Tibial nerve (tissue), 4 donors: ENCODE data around the gene CCL2. TPM values are rescaled to one million over a fixed set of nuclear protein-coding genes. Genes with fewer than 3 reads are reported as not detected.

ENCODE experiments used
- DNase-seq, 2 donors: peaks; one replicate each; pipeline ENCODE4 v3.0.0-alpha.2; 2019; ENCODE audit warnings: low spot score in 2 of 2
- H3K27ac ChIP-seq, 4 donors: fragments of 200-600 bp; sonication (generic) in 3 of 4; one replicate each; pipeline ENCODE4 v1.5.1; 2017 to 2019; ENCODE audit warnings: mild to moderate bottlenecking in 1 of 4
- H3K27me3 ChIP-seq, 2 donors: fragments of 200-600 bp; sonication (generic) in 1 of 2; one replicate each; pipeline versions ENCODE4 v1.5.1 to v1.6.0; 2017 to 2019
- H3K36me3 ChIP-seq, 3 donors: fragments of 200-600 bp; sonication (generic); one replicate each; pipeline ENCODE4 v1.5.1; 2018 to 2019
- H3K4me1 ChIP-seq, 4 donors: fragments of 200-600 bp; sonication (generic) in 3 of 4; one replicate each; pipeline ENCODE4 v1.5.1; 2017 to 2019
- H3K4me3 ChIP-seq, 4 donors: fragments of 200-600 bp; sonication (generic) in 3 of 4; one replicate each; pipeline ENCODE4 v1.5.1; 2017 to 2019; ENCODE audit warnings: mild to moderate bottlenecking in 1 of 4, moderate library complexity in 1 of 4
- H3K9me3 ChIP-seq, 4 donors: fragments of 200-600 bp; sonication (generic) in 3 of 4; one replicate each; pipeline ENCODE4 v1.5.1; 2017 to 2019
- CTCF ChIP-seq, 5 experiments: fragments of 200-600 bp in 3 of 5; fragments of 450-650 bp in 2 of 5; sonication (generic) in 3 of 5; IDR thresholded peaks; one replicate each; pipeline ENCODE4 v1.5.1; 2016 to 2019; ENCODE audit warnings: antibody characterized with exemption in 5 of 5, mild to moderate bottlenecking in 3 of 5, moderate library complexity in 2 of 5
- EP300 ChIP-seq, 2 donors: sonication (generic); formaldehyde crosslinking; IDR thresholded peaks; one replicate each; pipeline ENCODE4 v1.6.1; 2017; ENCODE audit warnings: antibody characterized with exemption in 2 of 2, mild to moderate bottlenecking in 1 of 2
- POLR2A ChIP-seq, 2 donors: fragments of 450-650 bp; IDR thresholded peaks; one replicate each; pipeline ENCODE4 v1.6.1; 2017; ENCODE audit warnings: antibody characterized with exemption in 2 of 2, mild to moderate bottlenecking in 2 of 2, moderate library complexity in 2 of 2
- WGBS, 2 donors: methylation state at CpG; one replicate each; pipeline ENCODE4 v1.1.5; 2018; 5-methylcytosine and 5-hydroxymethylcytosine counted together
- total RNA-seq, 4 donors: library from RNA; depleted of rRNA; stranded (reverse); fragments of >200 nt; gene quantifications; one replicate each; pipeline ENCODE4 v1.1.0, GENCODE V29; 2016

The CCL2 gene
- total RNA-seq, 4 donors from 2014 or later = 34.7 to 185 (median 43.6) TPM

- Histone ChIP-seq H3K9me3 (no peaks in the 10 kb centered on the region), H3K4me1 (no peaks in the 10 kb centered on the region), H3K4me3 (no peak overlapping the region), H3K36me3 (no peaks in the 10 kb centered on the region), H3K27ac (no peak overlapping the region), H3K27me3 (no peaks in the 10 kb centered on the region)
- TF ChIP-seq CTCF (IDR thresholded peaks at IDR 0.05) (no peak), EP300 (IDR thresholded peaks at IDR 0.05) (no peak), POLR2A (IDR thresholded peaks at IDR 0.05) (no peak)
- WGBS, 2 donors = 82 to 96% methylated on average over 6 of the region's 6 CpGs
- no peak for DNase-seq
Measured at GRCh38 chr17:34291721-34292348, 36.8 kb downstream of the CCL2 start.

GRCh38 chr17:34299027-34299426, 43.9 kb downstream of the CCL2 start:
- H3K27ac ChIP-seq = no peak overlapping the region
- 85 to 98% methylated on average over 2 of the region's 2 CpGs for WGBS, 2 donors
- no peak for DNase-seq
- H3K27me3 ChIP-seq = no peaks in the 10 kb centered on the region
- TF ChIP-seq CTCF (IDR thresholded peaks at IDR 0.05) = no peak
- no peak for TF ChIP-seq POLR2A (IDR thresholded peaks at IDR 0.05)
- no peak for TF ChIP-seq EP300 (IDR thresholded peaks at IDR 0.05)
- H3K36me3 ChIP-seq = no peaks in the 10 kb centered on the region
- H3K4me1 ChIP-seq = peaks cover 0 to 21% (median 0%) of the 10 kb centered on the region in 4 donors
- no peaks in the 10 kb centered on the region for H3K9me3 ChIP-seq
- H3K4me3 ChIP-seq = no peak overlapping the region

- TF ChIP-seq POLR2A (IDR thresholded peaks at IDR 0.05) (no peak), CTCF (IDR thresholded peaks at IDR 0.05) (no peak), EP300 (IDR thresholded peaks at IDR 0.05) (no peak)
- DNase-seq = no peak
- no peak overlapping the region for H3K27ac ChIP-seq
- H3K4me3 ChIP-seq = no peak overlapping the region
- 68 to 74% methylated on average over 3 of the region's 3 CpGs for WGBS, 2 donors
- peaks cover 0 to 21% (median 0%) of the 10 kb centered on the region in 4 donors for H3K4me1 ChIP-seq
- H3K36me3 ChIP-seq = no peaks in the 10 kb centered on the region
- no peaks in the 10 kb centered on the region for H3K27me3 ChIP-seq
- no peaks in the 10 kb centered on the region for H3K9me3 ChIP-seq
Measured at GRCh38 chr17:34299956-34300577, 45.0 kb downstream of the CCL2 start.

GRCh38 chr17:34300652-34301370, 45.7 kb downstream of the CCL2 start:
- no peak overlapping the region for H3K4me3 ChIP-seq
- TF ChIP-seq EP300 (IDR thresholded peaks at IDR 0.05) (peak in 1 of 2 donors; percentile 25), POLR2A (IDR thresholded peaks at IDR 0.05) (no peak)
- peaks cover 0 to 24% (median 0%) of the 10 kb centered on the region in 4 donors for H3K4me1 ChIP-seq
- DNase-seq = no peak
- peak overlapping the region in 2 of 4 donors; percentile 4 to 40 for H3K27ac ChIP-seq
- no peaks in the 10 kb centered on the region for H3K36me3 ChIP-seq
- 48 to 70% methylated on average over 3 of the region's 3 CpGs for whole genome bisulfite sequencing, 2 donors
- no peaks in the 10 kb centered on the region for H3K9me3 ChIP-seq
- no peaks in the 10 kb centered on the region for H3K27me3 ChIP-seq

GRCh38 chr17:34301986-34302385, 46.9 kb downstream of the CCL2 start:
- no peaks in the 10 kb centered on the region for H3K27me3 ChIP-seq
- H3K27ac ChIP-seq = no peak overlapping the region
- no peaks in the 10 kb centered on the region for H3K9me3 ChIP-seq
- WGBS, 2 donors = 64 to 91% methylated on average over 2 of the region's 2 CpGs
- peaks cover 0 to 36% (median under 1%) of the 10 kb centered on the region in 4 donors for H3K4me1 ChIP-seq
- H3K36me3 ChIP-seq = no peaks in the 10 kb centered on the region
- no peak for DNase-seq
- no peak for TF ChIP-seq EP300 (IDR thresholded peaks at IDR 0.05)
- no peak overlapping the region for H3K4me3 ChIP-seq

GRCh38 chr17:34302636-34303035, 47.6 kb downstream of the CCL2 start:
- no peaks in the 10 kb centered on the region for H3K36me3 ChIP-seq
- no peak overlapping the region for H3K4me3 ChIP-seq
- no peaks in the 10 kb centered on the region for H3K9me3 ChIP-seq
- H3K27me3 ChIP-seq = no peaks in the 10 kb centered on the region
- no peak for DNase-seq
- H3K4me1 ChIP-seq = peaks cover 0 to 42% (median 4%) of the 10 kb centered on the region in 4 donors
- no peak for TF ChIP-seq POLR2A (IDR thresholded peaks at IDR 0.05)
- 87 to 100% methylated on average over 1 of the region's 1 CpG for WGBS, 2 donors
- no peak overlapping the region for H3K27ac ChIP-seq
